WTC11 (cell line): ENCODE measurements around the gene C3orf62. TPM values are rescaled to one million over a fixed set of nuclear protein-coding genes. Genes with fewer than 3 reads are reported as not detected.

ENCODE experiments used
- ATAC-seq: fragments of 200-7000 bp; cut with Tn5 transposase; 2 replicates; pipeline ENCODE4 v1.10.0; 2021; ENCODE audit warnings: mild to moderate bottlenecking, moderate library complexity
- CTCF ChIA-PET: fragments of 300-600 bp; sonication (Branson Sonifier 250); formaldehyde crosslinking; loops from one replicate; lab custom pipeline; 2021; ENCODE audit warnings: antibody characterized with exemption; lab: Charles Lee
- POLR2A ChIA-PET: fragments of 350-600 bp; sonication (Branson Sonifier 250); formaldehyde crosslinking; loops from one replicate; lab custom pipeline; 2021; ENCODE audit warnings: antibody characterized with exemption; lab: Charles Lee
- DNase-seq: peaks from one replicate; pipeline ENCODE4 v3.0.0; 2021; ENCODE audit warnings: low spot score
- H3K27ac Mint-ChIP-seq: 2 replicates; pipeline ENCODE4 v1.8.0; 2021; ENCODE audit warnings: mixed read lengths
- H3K27me3 Mint-ChIP-seq: 2 replicates; pipeline ENCODE4 v1.8.0; 2021; ENCODE audit warnings: low read depth, mild to moderate bottlenecking, moderate library complexity, mixed read lengths
- H3K36me3 Mint-ChIP-seq: 2 replicates; pipeline ENCODE4 v1.8.0; 2021; ENCODE audit warnings: mixed read lengths
- H3K4me1 Mint-ChIP-seq: 2 replicates; pipeline ENCODE4 v1.8.0; 2022; ENCODE audit warnings: mixed read lengths
- H3K4me3 Mint-ChIP-seq: 2 replicates; pipeline ENCODE4 v1.8.0; 2021; ENCODE audit warnings: mild to moderate bottlenecking, moderate library complexity, mixed read lengths
- H3K9me3 Mint-ChIP-seq: 2 replicates; pipeline ENCODE4 v1.8.0; 2021; ENCODE audit warnings: mixed read lengths
- CBFB ChIP-seq: sonication (generic); formaldehyde crosslinking; IDR thresholded peaks from 2 replicates; pipeline ENCODE4 v1.8.1; 2022; ENCODE audit warnings: mild to moderate bottlenecking, low read depth, missing genetic modification reagents
- E2F5 ChIP-seq: sonication (generic); formaldehyde crosslinking; IDR thresholded peaks from 2 replicates; pipeline ENCODE4 v1.8.1; 2022; ENCODE audit warnings: mild to moderate bottlenecking, moderate library complexity, missing genetic modification reagents
- FOXJ3 ChIP-seq: sonication (generic); formaldehyde crosslinking; IDR thresholded peaks from 2 replicates; pipeline ENCODE4 v1.9.0; 2021; ENCODE audit warnings: missing genetic modification reagents, mild to moderate bottlenecking, borderline replicate concordance
- FOXK1 ChIP-seq: sonication (generic); formaldehyde crosslinking; IDR thresholded peaks from 2 replicates; pipeline ENCODE4 v1.8.0; 2022; ENCODE audit warnings: mild to moderate bottlenecking, moderate library complexity, missing genetic modification reagents
- KAT7 ChIP-seq: sonication (generic); formaldehyde crosslinking; IDR thresholded peaks from 2 replicates; pipeline ENCODE4 v1.8.1; 2023; ENCODE audit warnings: missing genetic modification reagents, mild to moderate bottlenecking, borderline replicate concordance
- MAX ChIP-seq: sonication (generic); formaldehyde crosslinking; IDR thresholded peaks from 2 replicates; pipeline ENCODE4 v1.8.0; 2022; ENCODE audit warnings: mild to moderate bottlenecking, missing genetic modification reagents
- NFATC4 ChIP-seq: fragments of 250-450 bp; sonication (Bioruptor Pico); IDR thresholded peaks from 2 replicates; pipeline ENCODE4 v1.9.0; 2021; ENCODE audit warnings: mild to moderate bottlenecking
- NR1H2 ChIP-seq: sonication (generic); formaldehyde crosslinking; IDR thresholded peaks from 2 replicates; pipeline ENCODE4 v1.9.0; 2021; ENCODE audit warnings: mild to moderate bottlenecking, moderate library complexity, missing genetic modification reagents
- PRRX2 ChIP-seq: fragments of 250-450 bp; sonication (Bioruptor Pico); IDR thresholded peaks from 2 replicates; pipeline ENCODE4 v1.8.0; 2021; ENCODE audit warnings: mild to moderate bottlenecking
- RELA ChIP-seq: sonication (generic); formaldehyde crosslinking; IDR thresholded peaks from 2 replicates; pipeline ENCODE4 v1.8.1; 2022; ENCODE audit warnings: missing genetic modification reagents, mild to moderate bottlenecking, borderline replicate concordance
- SMAD3 ChIP-seq: sonication (generic); formaldehyde crosslinking; IDR thresholded peaks from 2 replicates; pipeline ENCODE4 v1.8.0; 2022; ENCODE audit warnings: missing genetic modification reagents, mild to moderate bottlenecking, borderline replicate concordance
- ZNF121 ChIP-seq: sonication (generic); formaldehyde crosslinking; IDR thresholded peaks from 2 replicates; pipeline ENCODE4 v1.8.0; 2023; ENCODE audit warnings: missing genetic modification reagents
- ZNF219 ChIP-seq: sonication (generic); formaldehyde crosslinking; IDR thresholded peaks from 2 replicates; pipeline ENCODE4 v1.8.0; 2023; ENCODE audit warnings: missing genetic modification reagents, mild to moderate bottlenecking, borderline replicate concordance
- ZNF425 ChIP-seq: fragments of 250-450 bp; sonication (Bioruptor Pico); conservative IDR thresholded peaks from 2 replicates; pipeline ENCODE4 v1.9.0; 2021; ENCODE audit warnings: mild to moderate bottlenecking
- microRNA-seq: library from miRNA; unstranded; fragments of <30 nt; microRNA quantifications from one replicate; pipeline ENCODE4 v1.2.0, GENCODE V29; 2022; ENCODE audit warnings: borderline number of aligned reads
- total RNA-seq: library from RNA; stranded (reverse); gene quantifications from 3 replicates; pipeline ENCODE4 v1.2.3, GENCODE V29; 2021
- TF ChIP-seq, protein P1 (sequence below): fragments of 250-450 bp; sonication (Bioruptor Pico); IDR thresholded peaks from 2 replicates; pipeline ENCODE4 v2.1.2; 2022; ENCODE audit warnings: mild to moderate bottlenecking, moderate library complexity
- TF ChIP-seq, protein P2 (sequence below): sonication (generic); formaldehyde crosslinking; IDR thresholded peaks from 2 replicates; pipeline ENCODE4 v1.8.0; 2023; ENCODE audit warnings: missing genetic modification reagents

C3orf62 gene
- total RNA-seq, 1 experiment from 2014 or later, result 2.1 TPM

DNA sequence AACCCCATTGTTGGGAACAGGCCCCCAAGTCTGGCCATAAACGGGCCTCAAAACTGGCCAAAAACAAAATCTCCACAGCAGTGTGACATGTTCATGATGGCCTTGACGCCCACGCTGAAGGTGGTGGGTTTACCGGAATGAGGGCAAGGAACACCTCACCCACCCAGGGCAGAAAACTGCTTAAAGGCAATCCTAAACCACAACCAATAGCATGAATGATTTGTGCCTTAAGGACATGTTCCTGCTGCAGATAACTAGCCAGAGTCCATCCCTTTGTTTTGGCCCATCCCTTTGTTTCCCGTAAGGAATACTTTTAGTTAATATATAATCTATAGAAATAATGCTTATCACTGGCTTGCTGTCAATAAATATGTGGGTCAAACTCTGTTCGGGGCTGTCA, 57.9 kb downstream of the C3orf62 start:
- ATAC-seq (no peak), DNase-seq (no peak)
- ChIA-PET POLR2A (no interaction called here), CTCF (no interaction called here)
- H3K27me3 Mint-ChIP-seq, result peaks cover 8% of the 10 kb centered on the region; the same call in 1 of the 2 replicates
- peaks cover 68% of the 10 kb centered on the region for H3K9me3 Mint-ChIP-seq
- H3K36me3 Mint-ChIP-seq, result peaks cover 11% of the 10 kb centered on the region
- no peak overlapping the region for H3K27ac Mint-ChIP-seq
- no peak overlapping the region for H3K4me3 Mint-ChIP-seq
- H3K4me1 Mint-ChIP-seq, result no peaks in the 10 kb centered on the region
- no peak for TF ChIP-seq CBFB (CRISPR knock-in tag)
- TF ChIP-seq ZNF425 (CRISPR knock-in tag), result no peak
- TF ChIP-seq FOXK1, result no peak
- TF ChIP-seq RELA (CRISPR knock-in tag), result no peak
- TF ChIP-seq SMAD3, result no peak
- no peak for TF ChIP-seq E2F5
- TF ChIP-seq MAX, result no peak
- no peak for TF ChIP-seq NFATC4 (CRISPR knock-in tag)
- no peak for TF ChIP-seq KAT7 (CRISPR knock-in tag)
- TF ChIP-seq ZNF121 (CRISPR knock-in tag), result no peak
- no peak for TF ChIP-seq FOXJ3 (CRISPR knock-in tag)
- no peak for TF ChIP-seq NR1H2 (CRISPR knock-in tag)
- no peak for TF ChIP-seq ZNF219 (CRISPR knock-in tag)
- TF ChIP-seq, protein P1, sequence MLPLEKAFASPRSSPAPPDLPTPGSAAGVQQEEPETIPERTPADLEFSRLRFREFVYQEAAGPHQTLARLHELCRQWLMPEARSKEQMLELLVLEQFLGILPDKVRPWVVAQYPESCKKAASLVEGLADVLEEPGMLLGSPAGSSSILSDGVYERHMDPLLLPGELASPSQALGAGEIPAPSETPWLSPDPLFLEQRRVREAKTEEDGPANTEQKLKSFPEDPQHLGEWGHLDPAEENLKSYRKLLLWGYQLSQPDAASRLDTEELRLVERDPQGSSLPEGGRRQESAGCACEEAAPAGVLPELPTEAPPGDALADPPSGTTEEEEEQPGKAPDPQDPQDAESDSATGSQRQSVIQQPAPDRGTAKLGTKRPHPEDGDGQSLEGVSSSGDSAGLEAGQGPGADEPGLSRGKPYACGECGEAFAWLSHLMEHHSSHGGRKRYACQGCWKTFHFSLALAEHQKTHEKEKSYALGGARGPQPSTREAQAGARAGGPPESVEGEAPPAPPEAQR (CRISPR knock-in tag), result no peak
- TF ChIP-seq PRRX2, result no peak
- TF ChIP-seq, protein P2, sequence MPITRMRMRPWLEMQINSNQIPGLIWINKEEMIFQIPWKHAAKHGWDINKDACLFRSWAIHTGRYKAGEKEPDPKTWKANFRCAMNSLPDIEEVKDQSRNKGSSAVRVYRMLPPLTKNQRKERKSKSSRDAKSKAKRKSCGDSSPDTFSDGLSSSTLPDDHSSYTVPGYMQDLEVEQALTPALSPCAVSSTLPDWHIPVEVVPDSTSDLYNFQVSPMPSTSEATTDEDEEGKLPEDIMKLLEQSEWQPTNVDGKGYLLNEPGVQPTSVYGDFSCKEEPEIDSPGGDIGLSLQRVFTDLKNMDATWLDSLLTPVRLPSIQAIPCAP (CRISPR knock-in tag), result no peak

Small RNA genes within 50 kb of the gene (microRNA-seq; reads per million reads assigned to microRNA genes)
- gene MIR4271, result not detected

Other genes with a start within 250 kb of the C3orf62 start
- gene IMPDH2, start 247.8 kb downstream of the C3orf62 start, total RNA-seq, result 449 to 472 TPM (median 452 TPM) in 3 replicates
- gene QRICH1, start 183.2 kb downstream of the C3orf62 start, total RNA-seq, result 110 to 123 TPM (median 120 TPM) in 3 replicates
- 405 to 471 TPM (median 433 TPM) in 3 replicates for gene QARS1, start 172.5 kb downstream of the C3orf62 start, total RNA-seq
- 72.4 to 75.8 TPM (median 73.3 TPM) in 3 replicates for gene USP19, start 156.4 kb downstream of the C3orf62 start, total RNA-seq
- 118 to 134 TPM (median 130 TPM) in 3 replicates for gene LAMB2, start 144.2 kb downstream of the C3orf62 start, total RNA-seq
- gene CCDC71, start 110.9 kb downstream of the C3orf62 start, total RNA-seq, result 29.8 to 32.0 TPM (median 29.8 TPM) in 3 replicates
- 13.5 to 21.5 TPM (median 16.1 TPM) in 3 replicates for gene KLHDC8B, start 105.6 kb downstream of the C3orf62 start, total RNA-seq
- gene USP4, start 62.8 kb upstream of the C3orf62 start, total RNA-seq, result 29.1 to 38.5 TPM (median 36.6 TPM) in 3 replicates
- 305 to 323 TPM (median 321 TPM) in 3 replicates for gene GPX1, start 81.1 kb upstream of the C3orf62 start, total RNA-seq
- gene RHOA, start 134.7 kb upstream of the C3orf62 start, total RNA-seq, result 367 to 398 TPM (median 389 TPM) in 3 replicates
- 10.1 to 11.9 TPM (median 11.5 TPM) in 3 replicates for gene TCTA, start 135.2 kb upstream of the C3orf62 start, total RNA-seq
- 54.6 to 66.6 TPM (median 57.8 TPM) in 3 replicates for gene AMT, start 145.2 kb upstream of the C3orf62 start, total RNA-seq
- gene NICN1, start 152.1 kb upstream of the C3orf62 start, total RNA-seq, result 11.0 to 12.7 TPM (median 11.5 TPM) in 3 replicates
- gene DAG1, start 193.0 kb upstream of the C3orf62 start, total RNA-seq, result 113 to 119 TPM (median 115 TPM) in 3 replicates